HFF-Myc (cell line): ENCODE results near the gene SHROOM4.

Source experiments
- DNase-seq: peaks from one replicate; pipeline ENCODE4 v3.0.0-alpha.2; 2011; ENCODE audit warnings: low read depth; ENCODE audit errors: extremely low read depth
- H3K4me3 ChIP-seq: replicated peaks from 2 replicates; pipeline ENCODE4 v1.5.1; 2011; ENCODE audit warnings: low read depth, mild to moderate bottlenecking, control low read depth, low read length
- TF ChIP-seq, protein P1 (sequence below): IDR thresholded peaks from 2 replicates; pipeline ENCODE4 v1.5.1; 2012; ENCODE audit warnings: mild to moderate bottlenecking, low read depth, low read length, control low read depth; ENCODE audit errors: missing control alignments

The SHROOM4 gene

DNA sequence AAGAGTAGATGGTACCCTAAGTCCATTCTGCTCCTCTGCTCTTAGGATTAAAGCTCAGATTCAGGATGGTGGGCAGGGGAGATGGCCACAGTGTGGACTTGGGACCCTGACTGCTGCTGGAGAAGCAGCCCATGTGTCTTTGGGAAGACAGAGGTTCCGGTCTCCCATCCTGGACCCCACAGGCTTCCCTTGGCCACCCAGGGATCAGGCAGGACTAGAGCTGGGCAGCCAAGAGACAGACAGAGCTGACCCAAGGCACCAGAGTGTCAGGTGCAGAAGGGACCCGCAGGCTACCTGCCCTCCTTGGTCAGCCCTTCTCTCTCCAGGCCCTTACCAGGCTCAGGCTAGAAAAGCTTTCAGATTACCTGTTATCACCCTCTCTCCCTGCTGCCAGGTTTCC is 25.7 kb upstream of the SHROOM4 start:
- TF ChIP-seq, protein P1, sequence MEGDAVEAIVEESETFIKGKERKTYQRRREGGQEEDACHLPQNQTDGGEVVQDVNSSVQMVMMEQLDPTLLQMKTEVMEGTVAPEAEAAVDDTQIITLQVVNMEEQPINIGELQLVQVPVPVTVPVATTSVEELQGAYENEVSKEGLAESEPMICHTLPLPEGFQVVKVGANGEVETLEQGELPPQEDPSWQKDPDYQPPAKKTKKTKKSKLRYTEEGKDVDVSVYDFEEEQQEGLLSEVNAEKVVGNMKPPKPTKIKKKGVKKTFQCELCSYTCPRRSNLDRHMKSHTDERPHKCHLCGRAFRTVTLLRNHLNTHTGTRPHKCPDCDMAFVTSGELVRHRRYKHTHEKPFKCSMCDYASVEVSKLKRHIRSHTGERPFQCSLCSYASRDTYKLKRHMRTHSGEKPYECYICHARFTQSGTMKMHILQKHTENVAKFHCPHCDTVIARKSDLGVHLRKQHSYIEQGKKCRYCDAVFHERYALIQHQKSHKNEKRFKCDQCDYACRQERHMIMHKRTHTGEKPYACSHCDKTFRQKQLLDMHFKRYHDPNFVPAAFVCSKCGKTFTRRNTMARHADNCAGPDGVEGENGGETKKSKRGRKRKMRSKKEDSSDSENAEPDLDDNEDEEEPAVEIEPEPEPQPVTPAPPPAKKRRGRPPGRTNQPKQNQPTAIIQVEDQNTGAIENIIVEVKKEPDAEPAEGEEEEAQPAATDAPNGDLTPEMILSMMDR = no peak
- no peak for DNase-seq
- no peak overlapping the region for H3K4me3 ChIP-seq

- H3K4me3 ChIP-seq = no peak overlapping the region
- TF ChIP-seq, protein P1 = no peak
- DNase-seq = no peak
These were observed 25.0 kb upstream of the SHROOM4 start for GRCh38 chrX:50838820-50839600.

DNA sequence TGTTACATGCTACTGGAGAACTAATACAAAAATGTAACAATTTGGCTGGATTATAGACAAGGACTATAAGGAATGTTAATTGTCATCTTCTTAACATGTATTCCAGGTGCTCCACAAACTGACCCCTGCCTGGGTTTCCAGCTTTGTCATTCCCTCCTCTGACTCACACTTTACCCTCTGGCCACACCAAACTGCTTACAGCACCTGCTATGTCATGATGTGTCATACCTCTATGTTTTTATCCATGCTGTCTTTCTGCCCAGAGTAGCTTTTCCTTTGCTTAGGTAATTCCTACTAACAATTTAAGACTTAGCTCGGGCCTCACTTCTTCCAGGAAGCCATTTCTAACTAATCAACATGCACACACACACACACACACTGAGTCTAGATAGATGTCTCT is 14.0 kb upstream of the SHROOM4 start:
- no peak overlapping the region for H3K4me3 ChIP-seq
- TF ChIP-seq, protein P1 = no peak
- DNase-seq = no peak

GRCh38 chrX:50825825-50826224 is 11.8 kb upstream of the SHROOM4 start:
- TF ChIP-seq, protein P1 = no peak
- DNase-seq = no peak
- H3K4me3 ChIP-seq = no peak overlapping the region

- no peak for DNase-seq
- no peak overlapping the region for H3K4me3 ChIP-seq
- TF ChIP-seq, protein P1 = no peak
These were observed 5.0 kb upstream of the SHROOM4 start for GRCh38 chrX:50818986-50819385.

- no peak for DNase-seq
- TF ChIP-seq, protein P1 = no peak
These were observed 1.1 kb upstream of the SHROOM4 start for GRCh38 chrX:50815120-50815519.

DNA sequence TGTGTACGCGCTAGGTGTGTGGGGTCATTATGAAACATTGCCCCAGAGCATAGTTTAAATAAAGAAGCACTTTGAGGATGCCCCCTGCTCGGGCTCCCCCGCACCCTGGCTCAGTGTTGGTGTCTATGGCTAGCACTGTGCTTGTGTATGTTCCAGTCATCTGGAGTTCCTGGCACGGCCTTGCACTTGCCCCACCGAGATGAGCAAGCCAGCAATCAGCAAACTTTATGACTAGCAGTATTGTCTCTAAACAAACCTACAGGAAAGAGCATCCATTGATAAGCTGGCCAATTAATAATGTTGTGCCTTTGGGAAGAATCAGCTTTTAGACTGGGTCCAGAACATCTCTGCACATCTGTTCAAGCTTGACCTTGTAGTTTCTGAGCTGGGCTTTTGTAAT is 707 bp upstream of the SHROOM4 start:
- H3K4me3 ChIP-seq = no peak overlapping the region
- TF ChIP-seq, protein P1 = no peak
- no peak for DNase-seq

More at GRCh38 chrX:50815120-50815519, 1.1 kb upstream of the SHROOM4 start:
- H3K4me3 ChIP-seq = no peak overlapping the region
